GM12873 (cell line): ENCODE results near the gene USHBP1.

Source experiments
- TF ChIP-seq, protein P1 (sequence below): IDR thresholded peaks from 2 replicates; pipeline ENCODE4 v1.5.1; 2012; ENCODE audit warnings: low read depth, mild to moderate bottlenecking, moderate library complexity, low read length, control low read depth; ENCODE audit not compliant: insufficient read depth; ENCODE audit errors: missing control alignments

The USHBP1 gene

DNA sequence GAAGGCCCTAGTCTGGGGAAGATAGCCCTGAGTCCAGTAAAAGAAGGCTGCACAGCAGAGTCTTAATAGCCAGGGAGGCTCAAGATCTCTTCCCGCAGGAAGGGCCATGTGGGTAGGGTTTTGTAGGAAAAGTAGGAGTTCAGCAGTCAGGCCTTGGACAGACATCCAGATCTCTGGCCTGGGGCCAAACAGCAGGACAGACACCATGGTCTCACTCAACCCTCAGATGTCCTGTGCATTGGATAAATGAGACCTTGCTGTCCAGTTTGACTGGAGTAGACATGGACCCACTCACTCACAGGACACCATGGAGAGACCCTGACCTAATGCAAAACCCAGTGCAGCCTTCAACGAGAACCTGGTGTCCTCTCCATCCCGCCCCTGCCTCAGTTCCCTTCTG, 34.7 kb downstream of the USHBP1 start:
- TF ChIP-seq, protein P1, sequence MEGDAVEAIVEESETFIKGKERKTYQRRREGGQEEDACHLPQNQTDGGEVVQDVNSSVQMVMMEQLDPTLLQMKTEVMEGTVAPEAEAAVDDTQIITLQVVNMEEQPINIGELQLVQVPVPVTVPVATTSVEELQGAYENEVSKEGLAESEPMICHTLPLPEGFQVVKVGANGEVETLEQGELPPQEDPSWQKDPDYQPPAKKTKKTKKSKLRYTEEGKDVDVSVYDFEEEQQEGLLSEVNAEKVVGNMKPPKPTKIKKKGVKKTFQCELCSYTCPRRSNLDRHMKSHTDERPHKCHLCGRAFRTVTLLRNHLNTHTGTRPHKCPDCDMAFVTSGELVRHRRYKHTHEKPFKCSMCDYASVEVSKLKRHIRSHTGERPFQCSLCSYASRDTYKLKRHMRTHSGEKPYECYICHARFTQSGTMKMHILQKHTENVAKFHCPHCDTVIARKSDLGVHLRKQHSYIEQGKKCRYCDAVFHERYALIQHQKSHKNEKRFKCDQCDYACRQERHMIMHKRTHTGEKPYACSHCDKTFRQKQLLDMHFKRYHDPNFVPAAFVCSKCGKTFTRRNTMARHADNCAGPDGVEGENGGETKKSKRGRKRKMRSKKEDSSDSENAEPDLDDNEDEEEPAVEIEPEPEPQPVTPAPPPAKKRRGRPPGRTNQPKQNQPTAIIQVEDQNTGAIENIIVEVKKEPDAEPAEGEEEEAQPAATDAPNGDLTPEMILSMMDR, result no peak

DNA sequence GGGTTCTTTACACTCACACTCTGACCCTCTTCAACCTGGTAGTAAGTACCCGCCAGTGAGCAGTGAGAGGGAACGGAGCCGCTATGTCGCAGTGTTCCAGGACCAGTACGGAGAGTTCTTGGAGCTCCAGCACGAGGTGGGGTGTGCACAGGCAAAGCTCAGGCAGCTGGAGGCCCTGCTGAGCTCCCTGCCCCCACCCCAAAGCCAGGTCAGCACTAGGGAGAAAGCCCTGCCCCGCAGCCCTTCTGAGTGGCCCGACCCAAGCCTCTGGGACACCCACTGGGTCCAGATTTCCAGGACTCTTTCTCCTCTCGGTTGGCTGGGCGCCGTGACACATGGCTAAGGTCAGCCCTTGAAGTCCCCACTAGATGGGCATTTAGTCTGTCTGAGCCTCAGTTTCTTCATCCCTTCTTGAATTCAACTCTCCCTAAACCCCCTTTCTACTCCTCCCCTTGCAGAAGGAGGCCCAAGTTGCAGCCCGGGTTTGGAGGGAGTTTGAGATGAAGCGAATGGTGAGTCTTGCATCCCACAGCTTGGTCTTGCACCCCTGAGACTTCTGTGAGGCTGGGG, 36.7 kb downstream of the USHBP1 start:
- TF ChIP-seq, protein P1, result no peak

DNA sequence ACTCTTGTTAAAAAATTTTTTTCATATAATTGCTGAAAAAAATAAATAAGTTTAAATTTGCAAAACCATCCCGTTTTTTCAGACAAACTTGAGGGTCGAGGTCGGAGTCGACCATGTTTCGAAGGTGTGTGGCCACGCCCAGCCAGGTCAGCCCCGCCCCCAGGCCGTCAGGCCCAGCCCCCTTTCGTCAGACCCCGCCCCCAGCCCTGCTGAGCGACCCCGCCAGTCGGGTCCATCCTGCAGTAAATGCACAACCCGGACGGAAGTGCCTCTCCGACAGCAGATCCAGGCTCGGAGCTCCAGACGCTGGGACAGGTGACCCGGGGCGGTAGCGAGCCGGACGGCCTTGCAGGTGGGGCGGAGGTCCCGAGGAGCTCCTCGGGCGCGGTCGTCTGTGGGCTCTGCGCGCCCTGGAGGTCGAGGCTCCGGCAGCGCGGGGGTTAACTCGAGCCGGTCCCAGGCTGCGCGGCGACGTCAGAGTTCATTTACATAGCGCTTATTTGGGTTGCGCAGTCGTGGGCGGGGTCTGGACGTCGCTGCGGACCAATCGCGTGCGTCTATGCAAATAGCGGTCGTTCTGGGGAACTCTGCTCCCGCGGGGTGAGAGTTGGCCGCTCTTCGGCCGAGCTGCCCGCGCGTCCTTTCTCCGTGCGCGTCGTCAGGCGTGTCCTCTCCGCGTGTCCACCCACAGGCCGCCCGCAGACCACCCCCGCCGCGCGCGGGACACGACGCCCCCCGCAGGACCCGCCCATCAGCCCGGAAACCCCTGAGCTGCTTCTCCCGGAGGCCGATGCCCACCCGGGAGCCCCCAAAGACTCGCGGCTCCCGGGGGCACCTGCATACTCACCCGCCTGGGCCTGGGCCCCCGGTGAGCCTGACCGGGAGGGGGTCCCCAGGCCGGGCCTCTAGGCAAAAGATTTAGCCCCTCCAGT, 38.3 kb downstream of the USHBP1 start, which contains the start of gene OCEL1:
Gene OCEL1, plus strand, starts transcription at position 225 of the 932 bp plus-strand sequence. Its CDS starts 22 bp downstream, at position 247.
- TF ChIP-seq, protein P1, result no peak

DNA sequence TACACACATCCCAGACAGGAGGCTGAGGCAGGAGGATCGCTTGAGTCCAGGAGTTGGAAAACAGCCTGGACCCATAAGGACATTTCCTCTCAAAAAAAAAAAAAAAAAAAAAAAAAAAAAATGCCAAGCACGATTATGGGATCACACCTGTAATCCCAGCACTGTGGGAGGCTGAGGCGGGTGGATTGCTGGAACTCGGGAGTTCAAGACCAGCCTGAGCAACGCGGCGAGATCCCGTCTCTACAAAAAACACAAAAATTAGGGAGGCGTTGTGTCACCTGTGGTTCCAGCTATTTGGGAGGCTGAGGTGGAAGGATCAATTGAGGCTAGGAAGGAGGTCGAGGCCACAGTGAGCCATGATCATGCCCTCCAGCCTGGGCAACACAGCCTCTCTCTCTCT, 39.5 kb downstream of the USHBP1 start:
- TF ChIP-seq, protein P1, result no peak

DNA sequence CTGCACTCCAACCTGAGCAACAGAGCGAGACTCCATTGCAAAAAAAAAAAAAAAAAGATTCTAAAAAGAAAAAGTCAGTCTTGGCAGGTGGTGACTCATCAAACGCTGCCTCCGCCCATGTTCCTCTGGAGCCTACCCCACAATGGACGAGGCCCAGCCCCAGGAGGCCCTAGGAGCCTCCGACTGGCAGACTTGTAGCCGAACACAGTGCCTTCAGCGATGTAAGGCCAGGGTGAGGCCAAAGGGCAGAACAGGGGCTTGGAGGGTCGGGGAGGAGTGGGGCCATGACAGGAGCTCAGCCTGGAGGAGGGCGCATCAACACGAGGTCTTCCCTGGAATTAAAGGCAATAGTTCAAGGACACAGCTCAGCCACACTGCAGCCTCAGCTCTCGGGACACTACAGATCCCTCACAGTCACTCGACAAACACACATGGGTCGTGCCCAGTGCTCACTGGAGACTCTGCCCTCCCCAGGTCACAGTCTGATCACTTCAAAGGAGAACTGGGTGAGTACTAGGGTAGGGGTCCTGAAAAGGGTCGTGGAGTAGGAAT, 44.3 kb downstream of the USHBP1 start:
- TF ChIP-seq, protein P1, result no peak

DNA sequence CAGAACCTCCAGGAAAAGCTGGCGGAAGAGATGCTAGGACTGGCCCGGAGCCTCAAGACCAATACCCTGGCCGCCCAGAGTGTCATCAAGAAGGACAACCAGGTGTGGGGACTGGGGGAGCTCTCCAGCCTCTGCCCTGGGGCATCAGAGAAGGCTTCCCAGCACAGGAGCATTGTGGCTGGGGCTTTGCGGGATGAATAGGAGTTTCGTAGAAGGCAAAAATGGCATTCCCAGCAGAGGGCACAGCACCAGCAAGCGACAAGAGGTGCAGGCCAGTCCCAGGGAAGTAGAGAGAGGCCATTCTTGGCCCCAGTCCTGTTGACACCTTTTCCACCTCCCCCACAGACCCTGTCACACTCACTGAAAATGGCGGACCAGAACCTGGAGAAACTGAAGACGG, 45.3 kb downstream of the USHBP1 start:
- TF ChIP-seq, protein P1, result no peak

DNA sequence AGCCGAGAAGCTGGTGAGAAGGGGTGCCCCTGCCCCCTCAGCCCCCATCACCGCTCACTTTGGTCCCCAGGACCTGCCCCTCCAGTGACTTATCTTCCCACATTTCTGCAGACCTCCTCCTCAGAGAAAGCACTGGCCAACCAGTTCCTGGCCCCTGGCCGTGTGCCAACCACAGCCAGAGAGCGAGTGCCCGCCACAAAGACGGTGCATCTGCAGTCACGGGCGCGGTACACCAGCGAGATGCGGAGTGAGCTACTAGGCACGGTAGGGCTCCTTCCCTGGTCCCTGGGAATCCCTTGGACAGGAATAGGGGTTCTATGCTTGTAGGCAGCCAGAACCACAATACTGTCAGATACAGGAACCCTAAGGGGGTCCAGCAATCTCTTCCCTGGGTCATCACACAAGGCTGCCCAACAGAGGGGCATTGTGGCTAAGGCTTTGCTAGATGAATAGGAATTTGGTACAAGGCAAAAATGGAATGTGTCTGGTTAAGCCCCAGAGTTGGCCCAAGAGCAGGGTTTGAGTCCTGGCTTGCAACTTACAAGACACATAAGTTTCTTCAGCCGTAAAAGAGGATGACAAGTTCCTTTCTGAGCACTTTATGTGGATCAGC, 48.4 kb downstream of the USHBP1 start:
- TF ChIP-seq, protein P1, result no peak
